HepG2 (cell line): ENCODE measurements around the gene TGFBI. TPM values are rescaled to one million over a fixed set of nuclear protein-coding genes. Genes with fewer than 3 reads are reported as not detected.
A peak's percentile ranks its signal among the peaks of the same experiment; 100 is the strongest.

Experiments
- ATAC-seq: fragments of 200-7000 bp; cut with Tn5 transposase; 3 replicates; pipeline ENCODE4 v1.9.1; 2020; ENCODE audit warnings: mild to moderate bottlenecking, moderate library complexity
- BruUV-seq: library from RNA; stranded (reverse); fragments of 400-500 nt; replicated peaks from 2 replicates; lab custom pipeline; 2021; lab: Mats Ljungman, UMichigan
- CTCF ChIA-PET: fragments of 300-600 bp; formaldehyde crosslinking; extraction: SDS; loops from one replicate; lab custom pipeline; 2021; ENCODE audit warnings: low total read pairs, inconsistent platforms, low intra/inter-chr PET ratio; lab: Yijun Ruan, JAX
- POLR2A ChIA-PET: fragments of 350-600 bp; sonication (Branson Sonifier 250); formaldehyde crosslinking; loops from one replicate; lab custom pipeline; 2020; ENCODE audit warnings: antibody characterized with exemption, inconsistent platforms; lab: Yijun Ruan, JAX
- DNase-seq: peaks from one replicate; pipeline ENCODE4 v3.0.0-alpha.2; 2015; ENCODE audit warnings: low spot score
- FAIRE-seq: peaks from 3 replicates; lab custom pipeline; 2011; peaks lifted over from hg19 to GRCh38; lab: Jason Lieb, UNC
- H2AFZ ChIP-seq: one replicate; pipeline ENCODE4 v1.6.1; 2011; ENCODE audit warnings: low read length, inconsistent platforms
- H3K27ac ChIP-seq: fragments of 300-600 bp; 3 replicates; pipeline ENCODE4 v1.8.0; 2011; ENCODE audit warnings: mixed run types, mild to moderate bottlenecking, mixed read lengths, low read length, inconsistent platforms; ENCODE audit not compliant: insufficient read depth; ENCODE audit errors: extremely low read length
- H3K27me3 ChIP-seq, 2 experiments: fragments of 200-600 bp in 1 of 2; 2 replicates in 1 of 2; 3 replicates in 1 of 2; pipeline versions ENCODE4 v1.6.0 to v1.8.0; 2011; ENCODE audit warnings: low read length in 2 of 2, mild to moderate bottlenecking in 2 of 2, moderate library complexity in 2 of 2, inconsistent platforms in 1 of 2; ENCODE audit not compliant: insufficient read depth in 2 of 2, control insufficient read depth in 1 of 2
- H3K36me3 ChIP-seq, 2 experiments: fragments of 200-600 bp in 1 of 2; replicated peaks in 1 of 2; 2 replicates in 1 of 2; 3 replicates in 1 of 2; pipeline versions ENCODE4 v1.5.1 to v1.8.0; 2011; ENCODE audit warnings: low read length in 2 of 2, inconsistent platforms in 1 of 2; ENCODE audit not compliant: insufficient read depth in 2 of 2, control insufficient read depth in 1 of 2
- H3K4me1 ChIP-seq: 2 replicates; pipeline ENCODE4 v1.5.1; 2012; ENCODE audit warnings: low read length, inconsistent platforms; ENCODE audit not compliant: insufficient read depth
- H3K4me2 ChIP-seq: 2 replicates; pipeline ENCODE4 v1.6.0; 2011; ENCODE audit warnings: low read depth, low read length, inconsistent platforms
- H3K4me3 ChIP-seq, 3 experiments: fragments of 200-600 bp in 1 of 3; sonication (generic), shearing (Covaris generic) in 1 of 3; replicated peaks in 1 of 3; 2 replicates each; pipeline ENCODE4 v1.5.1; 2011 to 2016; ENCODE audit warnings: low read length in 3 of 3, inconsistent platforms in 2 of 3, low read depth in 2 of 3, mild to moderate bottlenecking in 2 of 3, control low read depth in 1 of 3, mixed read lengths in 1 of 3; ENCODE audit not compliant: insufficient read depth in 1 of 3
- H3K79me2 ChIP-seq: one replicate; pipeline ENCODE4 v1.6.1; 2011; ENCODE audit warnings: low read length, inconsistent platforms; ENCODE audit not compliant: insufficient read depth
- H3K9ac ChIP-seq: 2 replicates; pipeline ENCODE4 v1.6.0; 2011; ENCODE audit warnings: mild to moderate bottlenecking, low read depth, low read length, inconsistent platforms; ENCODE audit not compliant: insufficient read depth
- H3K9me3 ChIP-seq: 2 replicates; pipeline ENCODE4 v1.5.1; 2012; ENCODE audit warnings: mild to moderate bottlenecking, low read length
- H4K20me1 ChIP-seq: 2 replicates; pipeline ENCODE4 v1.6.0; 2011; ENCODE audit warnings: inconsistent platforms, mild to moderate bottlenecking, low read length, moderate library complexity; ENCODE audit not compliant: insufficient read depth
- DPF2 ChIP-seq: sonication (generic); formaldehyde crosslinking; IDR thresholded peaks from 2 replicates; pipeline ENCODE4 v1.4.0; 2020; ENCODE audit warnings: mild to moderate bottlenecking, low read depth, missing genetic modification reagents, borderline replicate concordance
- GABPB1 ChIP-seq: IDR thresholded peaks from 2 replicates; pipeline ENCODE4 v1.6.1; 2016; ENCODE audit warnings: mild to moderate bottlenecking, missing genetic modification reagents, moderate library complexity, missing compliant biosample characterization
- KLF11 ChIP-seq: IDR thresholded peaks from 2 replicates; pipeline ENCODE4 v1.6.1; 2016; ENCODE audit warnings: missing compliant biosample characterization
- MIER2 ChIP-seq: IDR thresholded peaks from 2 replicates; pipeline ENCODE4 v1.6.1; 2016; ENCODE audit warnings: missing biosample characterization, missing genetic modification reagents
- NBN ChIP-seq: fragments of 450-650 bp; conservative IDR thresholded peaks from 2 replicates; pipeline ENCODE4 v1.6.1; 2017
- NR3C1 ChIP-seq: sonication (generic); formaldehyde crosslinking; IDR thresholded peaks from 2 replicates; pipeline ENCODE4 v1.4.0; 2020; ENCODE audit warnings: missing genetic modification reagents
- TEAD2 ChIP-seq: sonication (generic); formaldehyde crosslinking; IDR thresholded peaks from 2 replicates; pipeline ENCODE4 v1.9.0; 2021; ENCODE audit warnings: missing genetic modification reagents
- ZFP41 ChIP-seq: sonication (generic); formaldehyde crosslinking; IDR thresholded peaks from 2 replicates; pipeline ENCODE4 v1.4.0; 2020; ENCODE audit warnings: mild to moderate bottlenecking, missing genetic modification reagents, borderline replicate concordance
- ZNF496 ChIP-seq: sonication (generic); formaldehyde crosslinking; IDR thresholded peaks from 2 replicates; pipeline ENCODE4 v1.8.1; 2023; ENCODE audit warnings: mild to moderate bottlenecking, moderate library complexity, missing genetic modification reagents; ENCODE audit not compliant: insufficient replicate concordance
- ZNF703 ChIP-seq: sonication (generic); formaldehyde crosslinking; IDR thresholded peaks from 2 replicates; pipeline ENCODE4 v1.5.1; 2020; ENCODE audit warnings: missing genetic modification reagents, mild to moderate bottlenecking, moderate library complexity, borderline replicate concordance
- WGBS: methylation state at CpG from one replicate; pipeline ENCODE4 v1.1.6; 2017; ENCODE audit warnings: low lambda C conversion rate; 5-methylcytosine and 5-hydroxymethylcytosine counted together
- in situ Hi-C: cut with HindIII; loops from 2 replicates; pipeline ENCODE4 v1.10.0; 2017; ENCODE audit warnings: low pct_unique_long_range_greater_than_20kb; ENCODE audit not compliant: extremely low pct_ligation_motif_present
- intact Hi-C: fragments of 100-400 bp; cut with micrococcal nuclease; formaldehyde crosslinking; loops from one replicate; pipeline ENCODE4 v1.10.0; 2022; ENCODE audit not compliant: unreplicated experiment
- polyA plus RNA-seq, 8 experiments: library from polyadenylated mRNA; depleted of rRNA in 3 of 8; stranded (reverse) in 7 of 8; unstranded in 1 of 8; fragments of >200 nt; fragmentation: Illumina TruSeq in 4 of 8; extraction: Trizol in 4 of 8; gene quantifications; 2 replicates each; pipeline versions ENCODE4 v1.2.1 to v1.2.3, GENCODE V29; 2011 to 2016; ENCODE audit warnings: low read depth in 4 of 8, missing spikeins in 1 of 8, mixed read lengths in 1 of 8; ENCODE audit not compliant: insufficient read depth in 1 of 8
- total RNA-seq, 5 experiments: library from RNA; depleted of rRNA; stranded (reverse); fragments of >200 nt; fragmentation: Illumina TruSeq; extraction: Trizol; gene quantifications; 2 replicates each; pipeline ENCODE4 v1.2.3, GENCODE V29; 2016; ENCODE audit warnings: low read depth in 1 of 5
- TF ChIP-seq, protein P1 (sequence below): sonication (generic); formaldehyde crosslinking; IDR thresholded peaks from 2 replicates; pipeline ENCODE4 v1.5.0; 2020; ENCODE audit warnings: missing genetic modification reagents
- TF ChIP-seq, protein P2 (sequence below): sonication (generic); formaldehyde crosslinking; IDR thresholded peaks from 2 replicates; pipeline ENCODE4 v1.9.0; 2021; ENCODE audit warnings: missing genetic modification reagents, mild to moderate bottlenecking, borderline replicate concordance
- TF ChIP-seq, protein P3 (sequence below): sonication (generic); formaldehyde crosslinking; conservative IDR thresholded peaks from 2 replicates; pipeline ENCODE4 v1.8.0; 2022; ENCODE audit warnings: mild to moderate bottlenecking, moderate library complexity, missing genetic modification reagents

Gene TGFBI
- total and polyA plus RNA-seq, 2 of the 13 experiments (the other 11 are each of a cell fraction or from before 2014, with no cell fraction given) = 275 to 457 TPM

DNA sequence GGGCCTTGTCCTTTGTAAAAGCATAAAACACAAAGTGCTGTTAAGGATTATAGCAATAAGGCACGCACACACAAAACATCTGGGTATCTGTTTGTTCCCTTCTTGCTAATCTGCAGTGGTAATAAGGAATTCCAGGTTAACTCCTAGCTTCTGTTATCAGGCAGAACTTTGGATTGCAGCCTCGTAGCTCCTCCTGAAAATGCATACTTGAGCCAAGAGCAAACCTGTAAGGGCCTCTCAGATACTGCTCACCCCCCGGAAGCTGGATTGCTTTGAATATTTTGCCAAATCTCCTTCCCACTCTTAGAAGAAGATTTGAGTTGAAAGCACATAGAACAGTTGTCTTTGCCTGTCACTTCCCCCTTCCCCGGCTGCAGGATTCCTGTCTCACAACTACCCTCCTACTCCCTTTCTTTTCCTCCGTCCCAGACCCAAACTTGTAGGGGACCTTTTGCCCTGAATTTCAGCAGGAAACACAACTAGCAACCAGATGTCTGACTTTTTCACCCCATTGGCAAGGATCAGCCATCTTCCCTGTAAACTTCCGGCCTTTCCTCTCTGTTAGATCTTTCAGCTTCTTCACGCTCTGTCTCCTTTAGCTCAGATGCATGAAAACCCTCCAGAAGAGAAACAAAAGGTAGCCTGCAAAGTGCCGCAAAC, 75.6 kb downstream of the TGFBI start:
- Histone ChIP-seq H3K4me3 (no peak overlapping the region; a peak in 1 of 6 replicates), H3K27ac (no peak overlapping the region), H3K9ac (no peak overlapping the region; the same call in 1 of the 2 replicates), H3K9me3 (no peaks in the 10 kb centered on the region), H3K27me3 (no peaks in the 10 kb centered on the region), H3K36me3 (no peaks in the 10 kb centered on the region), H3K4me1 (peaks cover 23% of the 10 kb centered on the region), H3K79me2 (no peaks in the 10 kb centered on the region), H4K20me1 (no peaks in the 10 kb centered on the region), H2AFZ (peak overlapping the region; percentile 74), H3K4me2 (peak overlapping the region; percentile 45; the same call in 1 of the 2 replicates)
- 50% methylated on average over 8 of the region's 8 CpGs for WGBS
- DNase-seq = no peak
- ChIA-PET POLR2A (no interaction called here), CTCF (no interaction called here)
- no peak for TF ChIP-seq TEAD2 (CRISPR knock-in tag)
- TF ChIP-seq, protein P1, sequence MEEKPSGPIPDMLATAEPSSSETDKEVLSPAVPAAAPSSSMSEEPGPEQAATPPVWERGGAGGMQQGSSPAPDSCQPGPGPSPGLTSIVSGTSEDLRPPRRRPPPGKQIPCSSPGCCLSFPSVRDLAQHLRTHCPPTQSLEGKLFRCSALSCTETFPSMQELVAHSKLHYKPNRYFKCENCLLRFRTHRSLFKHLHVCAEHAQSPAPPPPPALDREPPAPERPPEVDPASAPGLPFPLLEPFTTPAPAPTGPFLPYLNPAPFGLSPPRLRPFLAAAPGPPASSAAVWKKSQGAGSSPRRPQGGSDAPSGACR = no peak
- TF ChIP-seq ZFP41 = no peak
- no TSS peak for BruUV-seq
- intact Hi-C loops (no loop called here), in situ Hi-C loops (loop anchor here (25.0 kb wide), 1 partner anchor 542 kb away; no protein-coding TSS in a partner anchor)
- FAIRE-seq = no peak
- peak; percentile 67 for ATAC-seq

DNA sequence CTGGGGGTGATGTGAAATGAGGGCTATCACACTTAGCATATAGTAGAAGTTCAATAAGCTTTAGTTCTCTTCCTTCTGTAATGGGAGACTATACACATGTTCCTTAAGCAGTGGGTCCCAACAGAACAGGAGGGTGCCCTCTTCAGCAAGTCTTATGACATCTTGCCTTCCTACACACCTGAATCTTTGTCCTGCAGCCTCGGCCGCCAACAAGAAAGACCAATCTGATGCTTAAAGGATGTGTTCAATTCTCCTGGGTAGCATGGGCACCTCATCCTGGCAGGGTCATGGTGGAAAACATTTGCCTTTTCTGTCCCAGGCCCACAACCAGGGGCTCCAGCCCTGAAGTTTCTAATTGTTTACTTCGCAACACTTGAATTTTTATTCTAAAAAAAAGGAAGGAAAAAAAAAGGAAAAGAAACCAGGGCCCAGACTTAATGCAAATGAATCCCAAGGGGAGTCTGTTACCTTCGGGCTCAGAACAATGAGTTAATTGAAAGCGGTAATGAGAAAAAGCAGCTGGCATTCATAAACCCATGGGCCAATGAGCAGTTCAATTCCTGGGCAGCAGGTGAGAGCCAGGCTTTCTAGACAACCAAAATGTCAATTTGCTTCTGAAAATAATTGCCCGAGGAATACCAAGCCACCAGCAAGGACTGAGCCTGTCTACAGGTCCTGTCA, 77.7 kb downstream of the TGFBI start:
- Histone ChIP-seq H3K27ac (no peak overlapping the region), H3K9me3 (no peaks in the 10 kb centered on the region), H2AFZ (no peak overlapping the region), H3K4me2 (no peak overlapping the region), H3K27me3 (no peaks in the 10 kb centered on the region), H3K79me2 (no peaks in the 10 kb centered on the region), H3K9ac (no peak overlapping the region), H3K4me1 (peaks cover 31% of the 10 kb centered on the region), H3K36me3 (no peaks in the 10 kb centered on the region), H4K20me1 (no peaks in the 10 kb centered on the region), H3K4me3 (no peak overlapping the region)
- ChIA-PET POLR2A (no interaction called here), CTCF (no interaction called here)
- in situ Hi-C loops = loop anchor here (25.0 kb wide), 1 partner anchor 544 kb away; no protein-coding TSS in a partner anchor
- ATAC-seq = no peak
- FAIRE-seq = no peak
- WGBS = 95% methylated on average over 4 of the region's 6 CpGs
- BruUV-seq = no TSS peak
- no peak for DNase-seq
- intact Hi-C loops = no loop called here
- TF ChIP-seq, protein P2, sequence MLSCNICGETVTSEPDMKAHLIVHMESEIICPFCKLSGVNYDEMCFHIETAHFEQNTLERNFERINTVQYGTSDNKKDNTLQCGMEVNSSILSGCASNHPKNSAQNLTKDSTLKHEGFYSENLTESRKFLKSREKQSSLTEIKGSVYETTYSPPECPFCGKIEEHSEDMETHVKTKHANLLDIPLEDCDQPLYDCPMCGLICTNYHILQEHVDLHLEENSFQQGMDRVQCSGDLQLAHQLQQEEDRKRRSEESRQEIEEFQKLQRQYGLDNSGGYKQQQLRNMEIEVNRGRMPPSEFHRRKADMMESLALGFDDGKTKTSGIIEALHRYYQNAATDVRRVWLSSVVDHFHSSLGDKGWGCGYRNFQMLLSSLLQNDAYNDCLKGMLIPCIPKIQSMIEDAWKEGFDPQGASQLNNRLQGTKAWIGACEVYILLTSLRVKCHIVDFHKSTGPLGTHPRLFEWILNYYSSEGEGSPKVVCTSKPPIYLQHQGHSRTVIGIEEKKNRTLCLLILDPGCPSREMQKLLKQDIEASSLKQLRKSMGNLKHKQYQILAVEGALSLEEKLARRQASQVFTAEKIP (CRISPR knock-in tag) = no peak
- TF ChIP-seq, protein P3, sequence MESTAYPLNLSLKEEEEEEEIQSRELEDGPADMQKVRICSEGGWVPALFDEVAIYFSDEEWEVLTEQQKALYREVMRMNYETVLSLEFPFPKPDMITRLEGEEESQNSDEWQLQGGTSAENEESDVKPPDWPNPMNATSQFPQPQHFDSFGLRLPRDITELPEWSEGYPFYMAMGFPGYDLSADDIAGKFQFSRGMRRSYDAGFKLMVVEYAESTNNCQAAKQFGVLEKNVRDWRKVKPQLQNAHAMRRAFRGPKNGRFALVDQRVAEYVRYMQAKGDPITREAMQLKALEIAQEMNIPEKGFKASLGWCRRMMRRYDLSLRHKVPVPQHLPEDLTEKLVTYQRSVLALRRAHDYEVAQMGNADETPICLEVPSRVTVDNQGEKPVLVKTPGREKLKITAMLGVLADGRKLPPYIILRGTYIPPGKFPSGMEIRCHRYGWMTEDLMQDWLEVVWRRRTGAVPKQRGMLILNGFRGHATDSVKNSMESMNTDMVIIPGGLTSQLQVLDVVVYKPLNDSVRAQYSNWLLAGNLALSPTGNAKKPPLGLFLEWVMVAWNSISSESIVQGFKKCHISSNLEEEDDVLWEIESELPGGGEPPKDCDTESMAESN (CRISPR knock-in tag) = no peak
- no peak for TF ChIP-seq GABPB1 (CRISPR knock-in tag)
- no peak for TF ChIP-seq MIER2 (CRISPR knock-in tag)
- TF ChIP-seq NBN = no peak
- TF ChIP-seq DPF2 (CRISPR knock-in tag) = no peak
- no peak for TF ChIP-seq ZNF703
- TF ChIP-seq ZNF496 (CRISPR knock-in tag) = no peak
- TF ChIP-seq KLF11 (CRISPR knock-in tag) = no peak
- no peak for TF ChIP-seq NR3C1 (CRISPR knock-in tag)
